Neural cell (in vitro differentiated cells): ENCODE data around the gene PPP1R3G. TPM values are rescaled to one million over a fixed set of nuclear protein-coding genes. Genes with fewer than 3 reads are reported as not detected.

Experiments
- H2AFZ ChIP-seq: fragments of 200-600, 300-800 bp; sonication (generic), shearing (Covaris generic); 2 replicates; pipeline ENCODE4 v1.6.0; 2014; ENCODE audit warnings: low read depth, mild to moderate bottlenecking, antibody characterized with exemption, low read length, moderate library complexity
- H3F3A ChIP-seq: fragments of 200-600 bp; shearing (Covaris generic); 2 replicates; pipeline ENCODE4 v1.6.1; 2016; ENCODE audit warnings: mild to moderate bottlenecking, moderate library complexity, mixed read lengths, antibody characterized with exemption, low read length; ENCODE audit not compliant: insufficient read depth, poor library complexity, severe bottlenecking
- H3K27ac ChIP-seq: fragments of 200-600, 300-800 bp; sonication (generic), shearing (Covaris generic); 2 replicates; pipeline ENCODE4 v1.5.1; 2014; ENCODE audit warnings: mild to moderate bottlenecking, low read length, moderate library complexity
- H3K27me3 ChIP-seq: fragments of 300-800, 200-600 bp; sonication (generic), shearing (Covaris generic); 2 replicates; pipeline ENCODE4 v1.6.0; 2014; ENCODE audit warnings: mild to moderate bottlenecking, low read depth, low read length, moderate library complexity; ENCODE audit not compliant: insufficient read depth
- H3K36me3 ChIP-seq: fragments of 300-800, 200-600 bp; sonication (generic), shearing (Covaris generic); 2 replicates; pipeline ENCODE4 v1.5.1; 2014; ENCODE audit warnings: mild to moderate bottlenecking, antibody characterized with exemption, low read length, moderate library complexity; ENCODE audit not compliant: insufficient read depth
- H3K4me2 ChIP-seq: fragments of 300-800, 200-600 bp; sonication (generic), shearing (Covaris generic); 2 replicates; pipeline ENCODE4 v1.6.0; 2014; ENCODE audit warnings: mild to moderate bottlenecking, low read length
- H3K4me3 ChIP-seq: fragments of 300-800, 200-600 bp; sonication (generic), shearing (Covaris generic); 2 replicates; pipeline ENCODE4 v1.5.1; 2014; ENCODE audit warnings: mild to moderate bottlenecking, low read length, moderate library complexity
- H3K79me2 ChIP-seq: fragments of 200-600 bp; shearing (Covaris generic); replicated peaks from 2 replicates; pipeline ENCODE4 v1.6.0; 2014; ENCODE audit warnings: mild to moderate bottlenecking, low read length, moderate library complexity; ENCODE audit not compliant: insufficient read depth
- H3K9ac ChIP-seq: fragments of 300-800, 200-600 bp; sonication (generic), shearing (Covaris generic); 2 replicates; pipeline ENCODE4 v1.6.1; 2016; ENCODE audit warnings: mild to moderate bottlenecking, low read length, mixed read lengths
- H3K9me2 ChIP-seq: fragments of 200-600 bp; shearing (Covaris generic); 2 replicates; pipeline ENCODE4 v1.6.1; 2016; ENCODE audit warnings: mild to moderate bottlenecking, low read length, mixed read lengths; ENCODE audit not compliant: insufficient read depth
- H3K9me3 ChIP-seq: fragments of 200-600, 300-800 bp; sonication (generic), shearing (Covaris generic); 2 replicates; pipeline ENCODE4 v1.6.1; 2016; ENCODE audit warnings: mild to moderate bottlenecking, mixed run types, low read length, moderate library complexity, mixed read lengths
- H4K20me1 ChIP-seq: fragments of 200-600 bp; shearing (Covaris generic); 2 replicates; pipeline ENCODE4 v1.6.1; 2016; ENCODE audit warnings: mild to moderate bottlenecking, mixed run types; ENCODE audit not compliant: insufficient read depth
- CTCF ChIP-seq: fragments of 450-650 bp; IDR thresholded peaks from 2 replicates; pipeline ENCODE4 v1.5.1; 2014; ENCODE audit warnings: antibody characterized with exemption, mild to moderate bottlenecking, moderate library complexity; ENCODE audit not compliant: poor library complexity, severe bottlenecking
- EP300 ChIP-seq: fragments of 450-650 bp; conservative IDR thresholded peaks from 2 replicates; pipeline ENCODE4 v1.6.1; 2014; ENCODE audit warnings: antibody characterized with exemption, mild to moderate bottlenecking, moderate library complexity; ENCODE audit not compliant: poor library complexity, severe bottlenecking
- EZH2 ChIP-seq: fragments of 200-600, 300-800 bp; shearing (Covaris generic), sonication (generic); IDR thresholded peaks from 2 replicates; pipeline ENCODE4 v1.6.1; 2014; ENCODE audit warnings: antibody characterized with exemption, low read length, borderline replicate concordance, mild to moderate bottlenecking; ENCODE audit not compliant: insufficient read depth, poor library complexity, severe bottlenecking
- MXI1 ChIP-seq: fragments of 450-650 bp; conservative IDR thresholded peaks from 2 replicates; pipeline ENCODE4 v1.6.1; 2014; ENCODE audit warnings: antibody characterized with exemption, mild to moderate bottlenecking; ENCODE audit not compliant: poor library complexity, severe bottlenecking
- POLR2AphosphoS5 ChIP-seq: IDR thresholded peaks from 2 replicates; pipeline ENCODE4 v1.6.1; 2012
- RAD21 ChIP-seq: fragments of 450-650 bp; conservative IDR thresholded peaks from 2 replicates; pipeline ENCODE4 v1.6.1; 2014; ENCODE audit warnings: antibody characterized with exemption, mild to moderate bottlenecking, moderate library complexity
- REST ChIP-seq: IDR thresholded peaks from 2 replicates; pipeline ENCODE4 v1.6.1; 2012; ENCODE audit warnings: borderline replicate concordance
- SMC3 ChIP-seq: fragments of 450-650 bp; conservative IDR thresholded peaks from 2 replicates; pipeline ENCODE4 v1.6.1; 2014; ENCODE audit warnings: antibody characterized with exemption, mild to moderate bottlenecking, moderate library complexity; ENCODE audit not compliant: poor library complexity
- TAF1 ChIP-seq: IDR thresholded peaks from 2 replicates; pipeline ENCODE4 v1.6.1; 2012; ENCODE audit warnings: low read depth
- polyA plus RNA-seq: library from polyadenylated mRNA; depleted of rRNA; stranded (reverse); fragments of >200 nt; gene quantifications from 2 replicates; pipeline ENCODE4 v1.2.3, GENCODE V29; 2014

The PPP1R3G gene
- polyA plus RNA-seq, 1 donor from 2014 or later: not detected

DNA sequence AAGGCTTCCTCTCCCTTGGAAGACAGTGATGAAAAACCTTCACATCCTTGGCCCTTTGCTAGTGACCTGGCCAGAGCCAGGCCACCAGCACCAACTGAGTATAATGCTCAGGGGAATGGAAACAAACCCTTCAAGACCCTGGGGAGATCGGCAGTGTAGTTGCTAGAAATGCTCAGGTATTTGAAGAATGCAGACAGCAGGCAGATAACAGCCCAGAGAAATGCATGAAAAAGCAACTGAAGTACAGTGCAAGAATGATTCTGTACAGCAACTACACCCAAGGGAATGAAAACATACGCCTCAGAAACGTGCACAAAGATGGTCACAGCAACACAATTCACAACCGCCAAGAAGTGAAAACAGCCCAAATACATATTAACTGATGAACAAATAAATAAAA is 41.1 kb downstream of the PPP1R3G start:
- no peaks in the 10 kb centered on the region for H3K27me3 ChIP-seq
- H4K20me1 ChIP-seq: no peaks in the 10 kb centered on the region
- TF ChIP-seq MXI1: no peak
- TF ChIP-seq EP300: no peak
- TF ChIP-seq REST: no peak
- no peak for TF ChIP-seq SMC3
- TF ChIP-seq EZH2: no peak
- no peak for TF ChIP-seq RAD21
- no peak for TF ChIP-seq TAF1
- no peak for TF ChIP-seq CTCF
- no peak for TF ChIP-seq POLR2AphosphoS5
- H3F3A ChIP-seq: no peaks in the 10 kb centered on the region
- H3K79me2 ChIP-seq: no peaks in the 10 kb centered on the region
- no peak overlapping the region for H3K4me3 ChIP-seq
- H3K9me2 ChIP-seq: no peaks in the 10 kb centered on the region
- no peak overlapping the region for H3K27ac ChIP-seq
- no peaks in the 10 kb centered on the region for H3K9me3 ChIP-seq
- H3K4me2 ChIP-seq: no peak overlapping the region
- H3K36me3 ChIP-seq: no peaks in the 10 kb centered on the region
- H3K9ac ChIP-seq: no peak overlapping the region
- H2AFZ ChIP-seq: no peak overlapping the region

DNA sequence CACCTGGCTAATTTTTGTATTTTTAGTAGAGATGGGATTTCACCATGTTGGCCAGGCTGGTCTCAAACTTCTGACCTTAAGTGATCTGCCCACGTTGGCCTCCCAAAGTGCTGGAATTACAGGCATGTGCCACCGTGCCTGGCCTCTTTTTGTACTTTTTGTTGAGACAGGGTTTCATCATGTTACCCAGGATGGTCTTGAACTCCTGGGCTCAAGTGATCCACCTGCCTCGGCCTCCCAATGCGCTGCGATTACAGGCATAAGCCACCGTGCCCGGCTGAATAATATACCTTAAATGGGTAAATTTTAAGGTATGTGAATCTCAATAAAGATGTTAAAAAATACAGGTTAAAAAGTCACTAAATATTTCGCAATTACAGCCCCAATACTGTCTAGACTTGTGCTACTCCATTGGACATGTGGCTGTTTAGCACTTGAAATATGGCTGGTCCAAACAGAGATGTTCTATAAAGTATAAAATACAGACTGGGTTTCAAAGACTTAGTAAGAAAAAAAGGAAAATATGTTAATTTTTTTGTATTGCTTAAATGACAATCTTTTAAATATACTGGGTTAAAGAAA is 42.1 kb downstream of the PPP1R3G start:
- Histone ChIP-seq H3K36me3 (no peaks in the 10 kb centered on the region), H2AFZ (no peak overlapping the region), H3K79me2 (no peaks in the 10 kb centered on the region), H3K4me2 (no peak overlapping the region), H4K20me1 (no peaks in the 10 kb centered on the region), H3F3A (no peaks in the 10 kb centered on the region), H3K27me3 (no peaks in the 10 kb centered on the region), H3K27ac (no peak overlapping the region), H3K9me3 (no peaks in the 10 kb centered on the region), H3K9ac (no peak overlapping the region), H3K4me3 (no peak overlapping the region), H3K9me2 (no peaks in the 10 kb centered on the region)
- TF ChIP-seq CTCF (no peak), REST (no peak), EP300 (no peak), TAF1 (no peak), POLR2AphosphoS5 (no peak), MXI1 (no peak), RAD21 (no peak)
